Measurements from ENCODE around the gene LOXL1. TPM values are rescaled to one million over a fixed set of nuclear protein-coding genes. Genes with fewer than 3 reads are reported as not detected.

The LOXL1 gene
- total RNA-seq, 1 donor from 2014 or later = 7.8 TPM

GRCh38 chr15:73888224-73889041, 37.8 kb upstream of the LOXL1 start:
- peaks cover 0 to 24% (median 9%) of the 10 kb centered on the region in 3 donors for H3K27me3 ChIP-seq (ENCODE audit: control insufficient read depth in 3 of 3, insufficient read depth in 3 of 3, low read length in 3 of 3)
- no peaks in the 10 kb centered on the region for H3K4me1 ChIP-seq (ENCODE audit: control insufficient read depth in 3 of 3, insufficient read depth in 3 of 3, low read length in 3 of 3)
- no peaks in the 10 kb centered on the region for H3K9me3 ChIP-seq (ENCODE audit: control insufficient read depth in 3 of 3, low read length in 3 of 3)
- no peaks in the 10 kb centered on the region for H3K36me3 ChIP-seq (ENCODE audit: control insufficient read depth in 3 of 3, insufficient read depth in 3 of 3, low read length in 3 of 3)
- no peak overlapping the region for H3K9ac ChIP-seq (ENCODE audit: low read depth in 1 of 3, low read length in 3 of 3)
- no peak overlapping the region for H3K4me3 ChIP-seq (ENCODE audit: low read length in 3 of 3)
- H3K27ac ChIP-seq (ENCODE audit: low read depth, low read length) = no peak overlapping the region

DNA sequence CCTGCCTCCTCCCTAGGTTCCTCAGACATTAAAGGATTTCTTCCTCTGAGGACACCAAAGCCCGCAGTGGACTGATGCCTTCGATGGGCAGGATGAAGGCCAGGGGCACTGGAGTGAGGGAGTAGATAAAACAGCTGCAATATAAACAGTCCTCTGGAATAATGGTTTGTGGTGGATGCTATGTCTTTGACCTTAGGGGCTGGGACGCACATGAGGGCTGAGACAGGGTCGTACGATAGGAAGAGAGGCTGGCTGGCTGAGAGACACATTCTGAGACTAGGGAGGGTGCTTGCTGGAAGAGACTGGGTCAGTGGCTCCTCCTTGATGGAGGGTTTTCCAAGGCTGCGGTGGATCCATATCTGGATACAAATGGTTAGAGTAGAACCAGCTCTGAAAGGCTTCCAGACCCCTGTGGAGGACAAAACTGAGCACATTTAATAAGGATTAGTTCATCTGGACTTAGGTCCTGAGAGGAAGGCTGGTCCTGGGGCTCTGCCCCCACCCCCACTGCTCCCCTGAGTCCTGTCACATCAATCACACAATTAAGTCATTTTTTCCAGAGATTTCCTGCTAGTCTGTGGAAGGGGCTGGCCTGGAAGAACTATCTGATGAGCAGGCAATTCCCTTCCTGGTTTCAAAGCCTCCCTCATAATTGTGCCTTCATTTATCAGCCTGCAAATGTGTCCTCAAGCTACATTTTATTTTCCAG, 37.1 kb upstream of the LOXL1 start:
- Histone ChIP-seq H3K4me1 (ENCODE audit: control insufficient read depth in 3 of 3, insufficient read depth in 3 of 3, low read length in 3 of 3) (no peaks in the 10 kb centered on the region), H3K27me3 (ENCODE audit: control insufficient read depth in 3 of 3, insufficient read depth in 3 of 3, low read length in 3 of 3) (peaks cover 4 to 22% (median 9%) of the 10 kb centered on the region in 3 donors), H3K9me3 (ENCODE audit: control insufficient read depth in 3 of 3, low read length in 3 of 3) (no peaks in the 10 kb centered on the region)

GRCh38 chr15:73889762-73890124, 36.5 kb upstream of the LOXL1 start:
- Histone ChIP-seq H3K9ac (ENCODE audit: low read depth in 1 of 3, low read length in 3 of 3) (no peak overlapping the region), H3K27me3 (ENCODE audit: control insufficient read depth in 3 of 3, insufficient read depth in 3 of 3, low read length in 3 of 3) (peaks cover 4 to 19% (median 11%) of the 10 kb centered on the region in 3 donors), H3K36me3 (ENCODE audit: control insufficient read depth in 3 of 3, insufficient read depth in 3 of 3, low read length in 3 of 3) (no peaks in the 10 kb centered on the region), H3K4me3 (ENCODE audit: low read length in 3 of 3) (no peak overlapping the region), H3K27ac (ENCODE audit: low read depth, low read length) (no peak overlapping the region), H3K9me3 (ENCODE audit: control insufficient read depth in 3 of 3, low read length in 3 of 3) (no peaks in the 10 kb centered on the region), H3K4me1 (ENCODE audit: control insufficient read depth in 3 of 3, insufficient read depth in 3 of 3, low read length in 3 of 3) (no peaks in the 10 kb centered on the region)

More for the DNA sequence above, 37.1 kb upstream of the LOXL1 start:
- Histone ChIP-seq H3K9ac (ENCODE audit: low read depth in 1 of 3, low read length in 3 of 3) (no peak overlapping the region), H3K36me3 (ENCODE audit: control insufficient read depth in 3 of 3, insufficient read depth in 3 of 3, low read length in 3 of 3) (no peaks in the 10 kb centered on the region), H3K4me3 (ENCODE audit: low read length in 3 of 3) (no peak overlapping the region), H3K27ac (ENCODE audit: low read depth, low read length) (no peak overlapping the region)

DNA sequence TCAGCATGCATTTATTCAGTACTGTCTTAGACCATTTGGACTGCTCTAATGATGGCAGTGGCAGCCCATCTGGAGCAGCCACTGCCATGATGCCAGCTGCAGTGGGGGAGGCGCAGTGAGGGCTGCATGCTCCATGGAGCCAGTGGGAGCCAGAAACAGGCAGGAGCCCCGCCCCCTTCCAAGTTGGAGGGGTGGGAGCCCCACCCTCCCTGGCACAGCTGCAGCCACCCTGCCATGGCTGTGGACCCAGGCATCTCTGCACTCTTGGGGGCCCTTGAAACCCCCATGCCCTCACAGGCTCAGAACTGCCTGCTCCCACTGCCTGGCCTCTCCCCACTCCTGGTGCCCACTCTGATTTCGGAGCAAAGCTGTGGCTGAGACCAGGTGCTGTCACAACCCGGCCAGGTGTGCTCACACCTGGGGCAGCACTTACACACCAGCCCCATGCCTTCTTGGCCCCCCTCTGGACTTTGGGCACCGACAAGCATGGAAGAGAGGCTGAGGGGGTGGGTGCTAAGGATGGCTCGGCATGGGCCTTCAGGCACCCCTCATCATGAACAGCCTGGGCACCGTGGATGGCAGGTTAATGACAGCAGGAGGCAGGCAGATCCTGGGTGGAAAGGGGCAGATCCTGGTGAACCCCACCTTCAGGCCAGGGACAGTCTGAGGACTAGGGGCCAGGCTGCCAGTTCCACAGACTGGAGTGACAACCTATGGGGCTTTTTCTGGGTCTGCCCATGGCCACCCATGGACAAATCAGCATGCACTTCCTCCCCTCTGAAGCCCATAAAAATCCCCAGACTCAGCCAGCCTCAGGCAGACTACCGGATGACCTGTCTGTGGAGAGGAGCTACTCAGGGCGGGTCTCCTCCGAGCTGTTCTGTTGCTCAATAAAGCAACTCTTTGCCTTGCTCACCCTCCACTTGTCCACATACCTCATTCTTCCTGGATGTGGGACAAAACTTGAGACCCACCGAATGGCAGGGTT, 34.6 kb upstream of the LOXL1 start:
- H3K4me1 ChIP-seq (ENCODE audit: control insufficient read depth in 3 of 3, insufficient read depth in 3 of 3, low read length in 3 of 3) = no peaks in the 10 kb centered on the region
- no peak overlapping the region for H3K27ac ChIP-seq (ENCODE audit: low read depth, low read length)
- H3K27me3 ChIP-seq (ENCODE audit: control insufficient read depth in 3 of 3, insufficient read depth in 3 of 3, low read length in 3 of 3) = peaks cover 4 to 27% (median 11%) of the 10 kb centered on the region in 3 donors
- no peak overlapping the region for H3K4me3 ChIP-seq (ENCODE audit: low read length in 3 of 3)
- no peak overlapping the region for H3K9ac ChIP-seq (ENCODE audit: low read depth in 1 of 3, low read length in 3 of 3)
- H3K9me3 ChIP-seq (ENCODE audit: control insufficient read depth in 3 of 3, low read length in 3 of 3) = no peaks in the 10 kb centered on the region
- H3K36me3 ChIP-seq (ENCODE audit: control insufficient read depth in 3 of 3, insufficient read depth in 3 of 3, low read length in 3 of 3) = no peaks in the 10 kb centered on the region

- no peak overlapping the region for H3K27ac ChIP-seq (ENCODE audit: low read depth, low read length)
- H3K27me3 ChIP-seq (ENCODE audit: control insufficient read depth in 3 of 3, insufficient read depth in 3 of 3, low read length in 3 of 3) = peaks cover 4 to 27% (median 8%) of the 10 kb centered on the region in 3 donors
- no peak overlapping the region for H3K9ac ChIP-seq (ENCODE audit: low read depth in 1 of 3, low read length in 3 of 3)
- H3K4me1 ChIP-seq (ENCODE audit: control insufficient read depth in 3 of 3, insufficient read depth in 3 of 3, low read length in 3 of 3) = no peaks in the 10 kb centered on the region
- H3K9me3 ChIP-seq (ENCODE audit: control insufficient read depth in 3 of 3, low read length in 3 of 3) = no peaks in the 10 kb centered on the region
- H3K36me3 ChIP-seq (ENCODE audit: control insufficient read depth in 3 of 3, insufficient read depth in 3 of 3, low read length in 3 of 3) = no peaks in the 10 kb centered on the region
- H3K4me3 ChIP-seq (ENCODE audit: low read length in 3 of 3) = no peak overlapping the region
These were observed 33.6 kb upstream of the LOXL1 start for GRCh38 chr15:73892446-73893226.

DNA sequence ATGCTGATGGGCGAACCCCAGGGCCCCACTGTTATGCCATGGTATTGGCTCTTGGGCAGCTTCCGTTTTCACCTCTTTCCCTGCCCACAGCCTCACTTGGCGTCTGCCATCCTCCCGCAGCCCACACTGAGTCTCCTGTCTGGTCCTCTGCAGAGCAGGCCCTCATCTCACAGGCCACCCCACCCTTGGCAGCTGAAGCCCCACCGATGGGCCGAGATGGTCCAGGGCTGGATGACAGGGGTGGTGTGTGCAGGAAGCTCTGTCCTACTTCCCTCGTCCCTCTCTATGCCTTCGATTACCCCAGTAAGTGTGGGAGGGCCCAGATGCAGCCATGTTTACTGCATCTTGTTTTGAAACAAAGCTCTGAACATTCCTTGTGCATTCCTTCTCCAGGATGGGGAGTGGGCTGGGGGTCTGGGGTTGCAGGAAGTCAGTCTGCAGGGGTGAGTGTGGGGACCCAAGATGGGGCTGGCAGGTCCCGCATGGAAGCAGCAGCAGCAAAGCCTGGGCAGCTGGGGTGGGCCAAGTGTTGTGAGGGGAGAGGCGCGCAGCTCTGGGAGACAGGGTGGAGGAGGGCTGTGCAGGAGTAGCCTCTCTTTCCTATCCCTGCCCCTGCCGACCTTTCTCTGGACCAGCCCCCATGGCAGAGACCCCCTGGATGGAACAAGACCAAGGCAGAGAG, 32.0 kb upstream of the LOXL1 start:
- H3K4me1 ChIP-seq (ENCODE audit: control insufficient read depth in 3 of 3, insufficient read depth in 3 of 3, low read length in 3 of 3) = no peaks in the 10 kb centered on the region
- no peak overlapping the region for H3K4me3 ChIP-seq (ENCODE audit: low read length in 3 of 3)
- peaks cover 4 to 19% (median 8%) of the 10 kb centered on the region in 3 donors for H3K27me3 ChIP-seq (ENCODE audit: control insufficient read depth in 3 of 3, insufficient read depth in 3 of 3, low read length in 3 of 3)
- H3K9ac ChIP-seq (ENCODE audit: low read depth in 1 of 3, low read length in 3 of 3) = no peak overlapping the region
- no peaks in the 10 kb centered on the region for H3K36me3 ChIP-seq (ENCODE audit: control insufficient read depth in 3 of 3, insufficient read depth in 3 of 3, low read length in 3 of 3)
- H3K9me3 ChIP-seq (ENCODE audit: control insufficient read depth in 3 of 3, low read length in 3 of 3) = no peaks in the 10 kb centered on the region
- no peak overlapping the region for H3K27ac ChIP-seq (ENCODE audit: low read depth, low read length)

DNA sequence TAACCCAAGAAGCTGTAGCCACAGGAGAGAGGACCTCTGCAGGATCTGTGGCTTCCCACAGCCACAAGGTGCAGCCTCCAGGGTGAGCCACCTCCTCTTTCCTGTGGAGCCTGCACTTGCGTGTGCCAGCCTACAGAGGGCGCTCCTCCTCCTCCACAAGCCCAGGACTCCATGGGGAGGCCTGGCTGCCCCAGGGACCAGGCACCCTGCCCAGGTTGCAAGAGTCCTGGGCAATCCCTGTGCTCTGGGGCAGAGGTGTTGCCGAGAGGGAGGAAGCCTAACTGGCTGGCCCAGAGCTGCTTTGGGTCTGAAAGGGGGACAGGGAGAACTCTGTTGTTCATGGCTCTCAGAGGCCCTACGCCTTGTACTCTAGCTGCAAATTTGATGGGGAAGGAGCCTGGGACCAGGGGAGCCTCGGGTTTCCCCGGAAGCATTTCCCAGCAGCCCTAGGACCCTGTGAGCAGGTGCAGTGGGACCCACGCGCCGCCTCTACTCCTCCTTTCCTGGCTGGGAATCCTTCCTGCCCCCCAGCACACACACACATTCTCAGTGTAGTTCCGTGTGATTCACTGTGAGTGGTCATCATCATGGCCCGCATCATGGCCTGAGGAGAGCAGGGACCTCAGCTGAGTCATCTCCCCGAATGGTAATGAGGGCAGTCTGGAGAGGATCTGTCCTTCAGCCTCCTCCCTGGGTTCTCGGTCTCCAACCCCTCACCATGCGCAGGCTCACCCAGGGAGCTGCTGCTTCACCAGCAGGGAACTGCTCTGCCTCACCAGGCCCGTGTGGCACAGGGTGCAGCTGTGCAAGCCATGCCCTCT, 28.6 kb upstream of the LOXL1 start:
- Histone ChIP-seq H3K36me3 (ENCODE audit: control insufficient read depth in 3 of 3, insufficient read depth in 3 of 3, low read length in 3 of 3) (no peaks in the 10 kb centered on the region), H3K9ac (ENCODE audit: low read depth in 1 of 3, low read length in 3 of 3) (no peak overlapping the region), H3K27me3 (ENCODE audit: control insufficient read depth in 3 of 3, insufficient read depth in 3 of 3, low read length in 3 of 3) (peaks cover 2 to 19% (median 4%) of the 10 kb centered on the region in 3 donors), H3K4me3 (ENCODE audit: low read length in 3 of 3) (no peak overlapping the region), H3K27ac (ENCODE audit: low read depth, low read length) (no peak overlapping the region), H3K9me3 (ENCODE audit: control insufficient read depth in 3 of 3, low read length in 3 of 3) (no peaks in the 10 kb centered on the region), H3K4me1 (ENCODE audit: control insufficient read depth in 3 of 3, insufficient read depth in 3 of 3, low read length in 3 of 3) (no peaks in the 10 kb centered on the region)

DNA sequence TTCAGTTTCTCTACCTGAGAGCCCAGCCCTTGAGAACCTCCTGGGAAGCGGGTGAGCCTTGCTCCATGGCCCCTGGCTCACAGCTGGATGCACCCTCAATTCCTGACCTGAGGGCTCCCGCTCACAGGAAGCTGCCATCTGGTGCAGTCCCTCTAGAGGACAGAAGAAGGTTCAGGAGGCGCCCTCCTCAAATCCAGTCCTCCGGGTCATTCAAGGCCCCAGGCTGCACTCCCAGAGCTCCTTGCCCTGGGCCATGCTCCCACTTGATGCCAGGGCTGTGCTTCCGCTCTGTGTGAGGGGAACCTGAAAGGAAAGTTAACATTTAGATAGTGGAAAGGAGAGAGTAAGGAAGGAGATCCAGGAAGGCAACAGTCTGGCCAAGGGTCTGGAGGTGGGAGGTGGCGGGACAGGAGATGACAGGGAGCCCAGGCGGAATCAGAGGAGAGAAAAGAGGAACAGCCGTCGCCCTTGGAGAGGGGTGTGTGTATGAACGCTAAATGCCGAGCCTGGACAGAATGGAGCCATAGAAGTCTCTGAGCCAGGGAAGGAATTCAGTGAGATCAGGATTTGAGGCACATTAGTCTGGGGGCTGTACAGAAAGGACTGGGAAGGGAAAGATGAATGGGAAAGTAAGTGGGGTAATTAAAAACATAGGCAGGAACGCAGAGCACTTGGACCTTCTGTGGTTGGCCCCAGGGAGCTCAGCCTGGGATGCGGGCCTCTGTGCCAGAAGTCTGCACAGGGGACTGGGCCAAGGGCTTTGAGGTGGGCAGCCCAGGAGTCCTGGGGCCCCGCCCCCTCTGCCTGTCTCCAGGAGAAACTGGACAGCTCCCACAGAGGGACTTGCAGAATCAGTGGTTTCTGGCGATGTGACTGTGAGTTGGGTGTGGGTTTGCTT, 26.8 kb upstream of the LOXL1 start:
- H3K9ac ChIP-seq (ENCODE audit: low read depth in 1 of 3, low read length in 3 of 3) = no peak overlapping the region
- H3K27me3 ChIP-seq (ENCODE audit: control insufficient read depth in 3 of 3, insufficient read depth in 3 of 3, low read length in 3 of 3) = peaks cover 0 to 17% (median 0%) of the 10 kb centered on the region in 3 donors
- no peak overlapping the region for H3K4me3 ChIP-seq (ENCODE audit: low read length in 3 of 3)
- no peaks in the 10 kb centered on the region for H3K36me3 ChIP-seq (ENCODE audit: control insufficient read depth in 3 of 3, insufficient read depth in 3 of 3, low read length in 3 of 3)
- H3K27ac ChIP-seq (ENCODE audit: low read depth, low read length) = no peak overlapping the region
- no peaks in the 10 kb centered on the region for H3K9me3 ChIP-seq (ENCODE audit: control insufficient read depth in 3 of 3, low read length in 3 of 3)
- no peaks in the 10 kb centered on the region for H3K4me1 ChIP-seq (ENCODE audit: control insufficient read depth in 3 of 3, insufficient read depth in 3 of 3, low read length in 3 of 3)

All from skeletal muscle tissue (tissue), 4 donors.